DMS153 treated with DMSO at 0.1 percent for 48 hours (cell line): Measurements from ENCODE around the gene RALGAPA1.
"Not testable (repeated sequence)": the region's sequence is repeated elsewhere in the genome, so short reads cannot be mapped to it uniquely, and the experiment has no call there.

ENCODE experiments used
- DNase-seq: peaks from one replicate; lab custom pipeline; 2025; ENCODE audit not compliant: unreplicated experiment; lab: John Stamatoyannopoulos, UW

RALGAPA1 gene

GRCh38 chr14:35704793-35705493 is 104.2 kb downstream of the RALGAPA1 start:
- DNase-seq: no peak

- no peak for DNase-seq
These were observed 107.6 kb downstream of the RALGAPA1 start for GRCh38 chr14:35701531-35701930.

GRCh38 chr14:35699791-35700444 is 109.2 kb downstream of the RALGAPA1 start:
- DNase-seq: no peak

GRCh38 chr14:35696575-35696974 is 112.5 kb downstream of the RALGAPA1 start:
- no peak for DNase-seq

GRCh38 chr14:35696119-35696518 is 113.0 kb downstream of the RALGAPA1 start:
- no peak for DNase-seq

- no peak for DNase-seq
These were observed 113.4 kb downstream of the RALGAPA1 start for GRCh38 chr14:35695647-35696046.

- DNase-seq: no peak
These were observed 114.0 kb downstream of the RALGAPA1 start for GRCh38 chr14:35695072-35695471.

GRCh38 chr14:35689000-35689460 is 120.1 kb downstream of the RALGAPA1 start:
- no peak for DNase-seq

- DNase-seq: no peak
These were observed 120.8 kb downstream of the RALGAPA1 start for GRCh38 chr14:35688126-35688826.

GRCh38 chr14:35687335-35687939 is 121.7 kb downstream of the RALGAPA1 start:
- DNase-seq: peak; percentile 36

GRCh38 chr14:35683688-35684087 is 125.4 kb downstream of the RALGAPA1 start:
- DNase-seq: not testable (repeated sequence)

GRCh38 chr14:35682802-35683201 is 126.3 kb downstream of the RALGAPA1 start:
- DNase-seq: no peak

- DNase-seq: no peak
These were observed 130.6 kb downstream of the RALGAPA1 start for GRCh38 chr14:35678403-35679028.

GRCh38 chr14:35669782-35670181 is 139.3 kb downstream of the RALGAPA1 start:
- peak; percentile 12 for DNase-seq

- no peak for DNase-seq
These were observed 142.6 kb downstream of the RALGAPA1 start for GRCh38 chr14:35666429-35667043.

- DNase-seq: no peak
These were observed 147.2 kb downstream of the RALGAPA1 start for GRCh38 chr14:35661875-35662274.

GRCh38 chr14:35653045-35653444 is 156.1 kb downstream of the RALGAPA1 start:
- no peak for DNase-seq

- no peak for DNase-seq
These were observed 165.6 kb downstream of the RALGAPA1 start for GRCh38 chr14:35643513-35643912.

- no peak for DNase-seq
These were observed 171.2 kb downstream of the RALGAPA1 start for GRCh38 chr14:35637851-35638250.

GRCh38 chr14:35637269-35637668 is 171.8 kb downstream of the RALGAPA1 start:
- DNase-seq: no peak

GRCh38 chr14:35632676-35633075 is 176.4 kb downstream of the RALGAPA1 start:
- no peak for DNase-seq
